HL-60 (cell line): ENCODE measurements around the gene KAZN.

Source experiments
- DNase-seq, 2 experiments: peaks; one replicate each; pipeline ENCODE4 v3.0.0-alpha.2; 2010 to 2020; ENCODE audit warnings: low read depth in 1 of 2, low spot score in 1 of 2
- H3K27ac ChIP-seq: fragments of 250-450 bp; sonication (Bioruptor Pico); replicated peaks from 2 replicates; pipeline ENCODE4 v1.5.1; 2020; ENCODE audit warnings: mild to moderate bottlenecking, moderate library complexity
- H3K27me3 ChIP-seq: fragments of 250-450 bp; sonication (Bioruptor Pico); 2 replicates; pipeline ENCODE4 v1.5.1; 2021; ENCODE audit warnings: mild to moderate bottlenecking, moderate library complexity; ENCODE audit not compliant: insufficient read depth, poor library complexity, severe bottlenecking
- H3K4me3 ChIP-seq: replicated peaks from 2 replicates; pipeline ENCODE4 v1.5.1; 2011; ENCODE audit warnings: mild to moderate bottlenecking, control low read depth, low read length; ENCODE audit not compliant: insufficient read depth
- GABPA ChIP-seq: IDR thresholded peaks from 2 replicates; pipeline ENCODE4 v1.6.1; 2012; ENCODE audit warnings: low read depth
- POLR2AphosphoS5 ChIP-seq: IDR thresholded peaks from 2 replicates; pipeline ENCODE4 v1.6.1; 2012; ENCODE audit warnings: low read depth
- REST ChIP-seq: IDR thresholded peaks from 2 replicates; pipeline ENCODE4 v1.6.1; 2012; ENCODE audit warnings: low read depth; ENCODE audit not compliant: insufficient replicate concordance
- SPI1 ChIP-seq: IDR thresholded peaks from 2 replicates; pipeline ENCODE4 v1.6.1; 2012; ENCODE audit warnings: low read depth, mild to moderate bottlenecking, borderline replicate concordance
- TF ChIP-seq, protein P1 (sequence below): IDR thresholded peaks from one replicate; pipeline ENCODE4 v1.5.1; 2011; ENCODE audit warnings: low read length, control low read depth, inconsistent platforms; ENCODE audit not compliant: insufficient read depth

The KAZN gene

GRCh38 chr1:14949836-14950713, 351.6 kb downstream of the KAZN start:
- no peak overlapping the region for H3K4me3 ChIP-seq
- DNase-seq, result no peak
- TF ChIP-seq POLR2AphosphoS5, result no peak
- TF ChIP-seq, protein P1, sequence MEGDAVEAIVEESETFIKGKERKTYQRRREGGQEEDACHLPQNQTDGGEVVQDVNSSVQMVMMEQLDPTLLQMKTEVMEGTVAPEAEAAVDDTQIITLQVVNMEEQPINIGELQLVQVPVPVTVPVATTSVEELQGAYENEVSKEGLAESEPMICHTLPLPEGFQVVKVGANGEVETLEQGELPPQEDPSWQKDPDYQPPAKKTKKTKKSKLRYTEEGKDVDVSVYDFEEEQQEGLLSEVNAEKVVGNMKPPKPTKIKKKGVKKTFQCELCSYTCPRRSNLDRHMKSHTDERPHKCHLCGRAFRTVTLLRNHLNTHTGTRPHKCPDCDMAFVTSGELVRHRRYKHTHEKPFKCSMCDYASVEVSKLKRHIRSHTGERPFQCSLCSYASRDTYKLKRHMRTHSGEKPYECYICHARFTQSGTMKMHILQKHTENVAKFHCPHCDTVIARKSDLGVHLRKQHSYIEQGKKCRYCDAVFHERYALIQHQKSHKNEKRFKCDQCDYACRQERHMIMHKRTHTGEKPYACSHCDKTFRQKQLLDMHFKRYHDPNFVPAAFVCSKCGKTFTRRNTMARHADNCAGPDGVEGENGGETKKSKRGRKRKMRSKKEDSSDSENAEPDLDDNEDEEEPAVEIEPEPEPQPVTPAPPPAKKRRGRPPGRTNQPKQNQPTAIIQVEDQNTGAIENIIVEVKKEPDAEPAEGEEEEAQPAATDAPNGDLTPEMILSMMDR, result no peak
- no peak for TF ChIP-seq GABPA
- TF ChIP-seq REST, result no peak
- no peak for TF ChIP-seq SPI1
- H3K27ac ChIP-seq, result no peak overlapping the region
- peaks cover 2% of the 10 kb centered on the region for H3K27me3 ChIP-seq

- H3K27me3 ChIP-seq, result peaks cover 2% of the 10 kb centered on the region
- no peak for DNase-seq
- no peak overlapping the region for H3K4me3 ChIP-seq
Observed at GRCh38 chr1:14951766-14952165, 353.3 kb downstream of the KAZN start.

More at GRCh38 chr1:14951766-14952165, 353.3 kb downstream of the KAZN start:
- TF ChIP-seq POLR2AphosphoS5 (no peak), SPI1 (no peak), GABPA (no peak), REST (no peak)
- TF ChIP-seq, protein P1, result no peak
- no peak overlapping the region for H3K27ac ChIP-seq
